Neuronal stem cell (in vitro differentiated cells): ENCODE measurements around the gene N4BP3.

Source experiments
- DNase-seq: peaks from one replicate; pipeline ENCODE4 v3.0.0-alpha.2; 2013; ENCODE audit warnings: low spot score
- H2AFZ ChIP-seq: one replicate; pipeline ENCODE4 v1.6.1; 2013; ENCODE audit warnings: mild to moderate bottlenecking, low read length, inconsistent platforms
- H2AK5ac ChIP-seq: 2 replicates; pipeline ENCODE4 v1.6.1; 2013; ENCODE audit warnings: low read depth, mild to moderate bottlenecking, inconsistent platforms, low read length, moderate library complexity, mixed read lengths
- H2BK120ac ChIP-seq: 2 replicates; pipeline ENCODE4 v1.6.1; 2013; ENCODE audit warnings: low read depth, mild to moderate bottlenecking, inconsistent platforms, low read length, moderate library complexity, mixed read lengths
- H2BK12ac ChIP-seq: one replicate; pipeline ENCODE4 v1.6.1; 2013; ENCODE audit warnings: low read length, inconsistent platforms
- H2BK15ac ChIP-seq: 2 replicates; pipeline ENCODE4 v1.6.1; 2013; ENCODE audit warnings: mild to moderate bottlenecking, low read length, inconsistent platforms, mixed read lengths
- H2BK5ac ChIP-seq: one replicate; pipeline ENCODE4 v1.6.1; 2013; ENCODE audit warnings: inconsistent platforms, mild to moderate bottlenecking, low read length, moderate library complexity
- H3K14ac ChIP-seq: one replicate; pipeline ENCODE4 v1.6.1; 2013; ENCODE audit warnings: low read length, inconsistent platforms
- H3K18ac ChIP-seq: 2 replicates; pipeline ENCODE4 v1.6.1; 2013; ENCODE audit warnings: low read length, inconsistent platforms
- H3K23ac ChIP-seq: 2 replicates; pipeline ENCODE4 v1.6.1; 2013; ENCODE audit warnings: low read depth, mild to moderate bottlenecking, mixed read lengths, low read length, inconsistent platforms; ENCODE audit not compliant: poor library complexity
- H3K27ac ChIP-seq: replicated peaks from 3 replicates; pipeline ENCODE4 v1.5.1; 2013; ENCODE audit warnings: low read length, inconsistent platforms
- H3K27me3 ChIP-seq, 3 experiments: 2 replicates each; pipeline ENCODE4 v1.6.1; 2013; ENCODE audit warnings: low read length in 3 of 3, mild to moderate bottlenecking in 2 of 3, inconsistent platforms in 1 of 3, low read depth in 1 of 3, mixed read lengths in 1 of 3, moderate library complexity in 1 of 3; ENCODE audit not compliant: control insufficient read depth in 3 of 3, insufficient read depth in 3 of 3
- H3K36me3 ChIP-seq, 2 donors: replicated peaks in 1 of 2; 2 replicates each; pipeline ENCODE4 v1.6.1; 2013; ENCODE audit warnings: low read length in 2 of 2; ENCODE audit not compliant: control insufficient read depth in 2 of 2, insufficient read depth in 2 of 2
- H3K4ac ChIP-seq: 2 replicates; pipeline ENCODE4 v1.6.1; 2013; ENCODE audit warnings: inconsistent platforms, mild to moderate bottlenecking, low read length, moderate library complexity
- H3K4me1 ChIP-seq, 2 donors: 1 replicate in 1 of 2; 2 replicates in 1 of 2; pipeline ENCODE4 v1.6.1; 2013; ENCODE audit warnings: low read length in 2 of 2, low read depth in 1 of 2; ENCODE audit not compliant: control insufficient read depth in 2 of 2, insufficient read depth in 1 of 2
- H3K4me2 ChIP-seq: one replicate; pipeline ENCODE4 v1.6.1; 2013; ENCODE audit warnings: mild to moderate bottlenecking, low read length, inconsistent platforms; ENCODE audit not compliant: insufficient read depth, poor library complexity, severe bottlenecking
- H3K4me3 ChIP-seq, 2 donors: 2 replicates each; pipeline ENCODE4 v1.5.1; 2013; ENCODE audit warnings: low read length in 2 of 2, mild to moderate bottlenecking in 2 of 2, inconsistent platforms in 1 of 2, moderate library complexity in 1 of 2
- H3K79me1 ChIP-seq: one replicate; pipeline ENCODE4 v1.6.1; 2013; ENCODE audit warnings: low read depth, mild to moderate bottlenecking, inconsistent platforms, low read length, moderate library complexity
- H3K9ac ChIP-seq: one replicate; pipeline ENCODE4 v1.6.1; 2013; ENCODE audit warnings: mild to moderate bottlenecking, low read depth, low read length, inconsistent platforms; ENCODE audit not compliant: poor library complexity
- H3K9me3 ChIP-seq, 2 donors: replicated peaks in 1 of 2; 2 replicates each; pipeline versions ENCODE3 to v1.6.1; 2013; ENCODE audit warnings: low read length in 2 of 2, mild to moderate bottlenecking in 2 of 2, inconsistent platforms in 1 of 2, low read depth in 1 of 2, mixed read lengths in 1 of 2, moderate library complexity in 1 of 2; ENCODE audit not compliant: control insufficient read depth in 2 of 2, insufficient read depth in 1 of 2
- H4K8ac ChIP-seq: one replicate; pipeline ENCODE4 v1.6.1; 2013; ENCODE audit warnings: low read depth, mild to moderate bottlenecking, inconsistent platforms, low read length, moderate library complexity
- H4K91ac ChIP-seq: one replicate; pipeline ENCODE4 v1.6.1; 2013; ENCODE audit warnings: low read length, low read depth, mild to moderate bottlenecking, inconsistent platforms; ENCODE audit not compliant: poor library complexity
- WGBS, 2 donors: extraction: QIAGEN DNeasy Blood & Tissue Kit; methylation state at CpG; one replicate each; pipeline ENCODE4 v1.1.7; 2013; ENCODE audit warnings: missing lambda C conversion rate in 2 of 2, mixed read lengths in 1 of 2; ENCODE audit not compliant: insufficient read length in 2 of 2, insufficient replicate concordance in 1 of 2; ENCODE audit errors: extremely low coverage in 2 of 2; 5-methylcytosine and 5-hydroxymethylcytosine counted together

N4BP3 gene

GRCh38 chr5:178165581-178165980, 52.2 kb downstream of the N4BP3 start:
- H2BK5ac ChIP-seq = no peak overlapping the region
- no peak overlapping the region for H2BK15ac ChIP-seq
- no peak for DNase-seq
- H2AK5ac ChIP-seq = no peak overlapping the region
- peaks cover 0 to 15% (median 0%) of the 10 kb centered on the region in 3 experiments for H3K27me3 ChIP-seq
- WGBS, 2 donors = no CpG with 5 or more reads among the region's 38 CpGs
- H3K9me3 ChIP-seq = no peaks in the 10 kb centered on the region
- H3K27ac ChIP-seq = no peak overlapping the region
- no peak overlapping the region for H3K9ac ChIP-seq
- H3K14ac ChIP-seq = no peak overlapping the region
- H3K23ac ChIP-seq = no peak overlapping the region
- no peak overlapping the region for H2BK120ac ChIP-seq
- no peak overlapping the region for H3K18ac ChIP-seq
- no peak overlapping the region for H2BK12ac ChIP-seq
- H3K4me2 ChIP-seq = no peak overlapping the region
- H3K4me1 ChIP-seq = peaks cover 3 to 4% of the 10 kb centered on the region in 2 donors
- H4K91ac ChIP-seq = no peak overlapping the region
- no peak overlapping the region for H2AFZ ChIP-seq
- H3K79me1 ChIP-seq = no peaks in the 10 kb centered on the region
- no peak overlapping the region for H3K4me3 ChIP-seq
- H4K8ac ChIP-seq = no peak overlapping the region
- H3K36me3 ChIP-seq = no peaks in the 10 kb centered on the region
- H3K4ac ChIP-seq = no peak overlapping the region

GRCh38 chr5:178170455-178170854, 57.1 kb downstream of the N4BP3 start:
- H4K8ac ChIP-seq = no peak overlapping the region
- H2BK5ac ChIP-seq = no peak overlapping the region
- H3K9me3 ChIP-seq = no peaks in the 10 kb centered on the region
- no peak overlapping the region for H3K14ac ChIP-seq
- WGBS, 2 donors = no CpG with 5 or more reads among the region's 2 CpGs
- no peak for DNase-seq
- H3K4me3 ChIP-seq = no peak overlapping the region
- H3K27me3 ChIP-seq = peaks cover 0 to 4% (median 0%) of the 10 kb centered on the region in 3 experiments
- no peak overlapping the region for H2AFZ ChIP-seq
- H2AK5ac ChIP-seq = no peak overlapping the region
- H3K36me3 ChIP-seq = no peaks in the 10 kb centered on the region
- H3K9ac ChIP-seq = no peak overlapping the region
- H3K4me1 ChIP-seq = no peaks in the 10 kb centered on the region
- H4K91ac ChIP-seq = no peak overlapping the region
- no peak overlapping the region for H2BK15ac ChIP-seq
- no peak overlapping the region for H3K18ac ChIP-seq
- no peaks in the 10 kb centered on the region for H3K79me1 ChIP-seq
- H3K27ac ChIP-seq = no peak overlapping the region
- no peak overlapping the region for H2BK120ac ChIP-seq
- H2BK12ac ChIP-seq = no peak overlapping the region
- no peak overlapping the region for H3K23ac ChIP-seq
- H3K4ac ChIP-seq = no peak overlapping the region
- no peak overlapping the region for H3K4me2 ChIP-seq

- Histone ChIP-seq H3K9me3 (peaks cover 0 to under 1% of the 10 kb centered on the region in 2 donors), H3K27ac (no peak overlapping the region), H2BK120ac (no peak overlapping the region), H3K27me3 (no peaks in the 10 kb centered on the region), H3K36me3 (no peaks in the 10 kb centered on the region), H2AK5ac (no peak overlapping the region), H3K9ac (no peak overlapping the region), H3K18ac (no peak overlapping the region), H3K23ac (no peak overlapping the region), H3K4me2 (no peak overlapping the region), H2AFZ (no peak overlapping the region), H3K79me1 (no peaks in the 10 kb centered on the region), H3K14ac (no peak overlapping the region), H3K4me1 (no peaks in the 10 kb centered on the region), H3K4me3 (no peak overlapping the region), H3K4ac (no peak overlapping the region), H2BK5ac (no peak overlapping the region), H2BK12ac (no peak overlapping the region), H4K91ac (no peak overlapping the region), H2BK15ac (no peak overlapping the region), H4K8ac (no peak overlapping the region)
- no peak for DNase-seq
- WGBS, 2 donors = 100% methylated on average over 2 of the region's 3 CpGs; no CpG with 5 or more reads in 1 of the 2 donors
Measured at GRCh38 chr5:178174456-178174855, 61.1 kb downstream of the N4BP3 start.
